ENCODE data around the gene NFKBIZ.

Gene NFKBIZ, protein sequence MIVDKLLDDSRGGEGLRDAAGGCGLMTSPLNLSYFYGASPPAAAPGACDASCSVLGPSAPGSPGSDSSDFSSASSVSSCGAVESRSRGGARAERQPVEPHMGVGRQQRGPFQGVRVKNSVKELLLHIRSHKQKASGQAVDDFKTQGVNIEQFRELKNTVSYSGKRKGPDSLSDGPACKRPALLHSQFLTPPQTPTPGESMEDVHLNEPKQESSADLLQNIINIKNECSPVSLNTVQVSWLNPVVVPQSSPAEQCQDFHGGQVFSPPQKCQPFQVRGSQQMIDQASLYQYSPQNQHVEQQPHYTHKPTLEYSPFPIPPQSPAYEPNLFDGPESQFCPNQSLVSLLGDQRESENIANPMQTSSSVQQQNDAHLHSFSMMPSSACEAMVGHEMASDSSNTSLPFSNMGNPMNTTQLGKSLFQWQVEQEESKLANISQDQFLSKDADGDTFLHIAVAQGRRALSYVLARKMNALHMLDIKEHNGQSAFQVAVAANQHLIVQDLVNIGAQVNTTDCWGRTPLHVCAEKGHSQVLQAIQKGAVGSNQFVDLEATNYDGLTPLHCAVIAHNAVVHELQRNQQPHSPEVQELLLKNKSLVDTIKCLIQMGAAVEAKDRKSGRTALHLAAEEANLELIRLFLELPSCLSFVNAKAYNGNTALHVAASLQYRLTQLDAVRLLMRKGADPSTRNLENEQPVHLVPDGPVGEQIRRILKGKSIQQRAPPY

GRCh38 chr3:101848754-101849713, at the start of gene NFKBIZ:
Gene NFKBIZ (plus strand): TSS chr3:101849514. CDS start chr3:101849629, 115 bp downstream.
- DNase-seq: peak; percentile 88

DNA sequence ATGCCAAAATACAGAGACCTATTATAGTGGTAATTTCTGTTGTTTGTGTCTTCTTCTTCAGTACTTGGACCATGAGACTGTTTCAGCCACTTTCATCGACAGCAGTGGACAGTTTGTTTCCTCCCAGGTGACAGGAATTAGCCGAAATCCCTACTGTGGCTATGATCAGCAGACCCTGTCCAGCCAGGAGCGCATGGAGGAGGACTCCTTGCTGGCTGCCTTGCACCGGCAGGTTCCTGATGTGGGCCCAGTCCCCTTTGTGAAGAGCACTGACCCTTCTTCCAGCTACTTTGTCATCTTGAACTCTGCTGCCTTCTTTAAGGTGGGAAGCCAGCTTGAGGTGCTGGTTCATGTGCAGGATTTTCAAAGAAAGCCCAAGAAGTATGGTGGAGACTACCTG, 48.1 kb upstream of the NFKBIZ start:
- DNase-seq: no peak

GRCh38 chr3:101802179-101802578, 47.1 kb upstream of the NFKBIZ start:
- DNase-seq: no peak

DNA sequence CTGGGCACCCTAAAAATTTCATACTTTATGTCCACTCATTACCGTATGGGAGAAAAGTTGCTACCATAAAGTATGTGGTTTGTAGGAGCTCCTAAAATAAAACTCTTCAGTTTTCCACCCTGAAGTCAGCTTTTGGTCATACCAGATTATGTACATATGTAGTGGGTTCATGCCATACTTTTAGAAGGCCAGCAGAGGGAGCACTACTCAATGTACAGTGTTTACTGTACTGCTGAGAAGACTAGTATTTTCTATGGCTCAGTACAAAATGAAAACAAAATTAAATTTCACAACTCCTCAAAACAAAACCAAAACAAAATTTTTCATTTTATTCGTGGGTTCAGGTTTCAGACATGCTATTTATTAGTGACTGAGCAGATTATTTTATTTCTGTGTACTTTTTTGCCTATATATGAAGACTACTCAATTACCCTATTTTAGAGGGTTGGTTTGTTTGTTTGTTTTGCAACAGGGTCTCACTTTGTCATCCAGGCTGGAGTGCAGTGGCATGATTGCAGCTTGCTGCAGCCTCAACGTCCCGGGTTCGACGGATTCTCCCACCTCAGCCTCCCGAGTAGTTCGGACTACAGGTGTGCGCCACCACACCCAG, 46.0 kb upstream of the NFKBIZ start:
- DNase-seq: no peak

DNA sequence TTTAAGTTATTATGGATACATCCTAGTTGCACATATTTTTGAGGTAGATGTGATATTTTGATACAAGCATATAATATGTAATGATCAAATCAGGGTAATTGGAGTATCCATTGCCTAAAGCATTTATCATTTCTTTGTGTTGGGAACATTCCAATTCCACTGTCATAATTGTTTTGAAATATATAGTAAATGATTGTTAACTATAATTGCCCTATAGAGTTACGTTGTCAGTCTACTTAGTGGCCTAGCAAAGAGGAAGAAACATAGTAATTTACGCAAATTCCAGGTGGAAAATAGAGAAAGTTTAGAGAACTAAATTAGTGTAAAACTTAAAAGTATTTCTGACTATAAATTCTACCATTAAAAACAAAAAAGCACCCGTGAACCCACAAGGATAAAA, 45.4 kb upstream of the NFKBIZ start:
- DNase-seq: no peak

- DNase-seq: no peak
Observed at GRCh38 chr3:101806491-101806890, 42.8 kb upstream of the NFKBIZ start.

GRCh38 chr3:101807888-101808287, 41.4 kb upstream of the NFKBIZ start:
- DNase-seq: no peak

DNA sequence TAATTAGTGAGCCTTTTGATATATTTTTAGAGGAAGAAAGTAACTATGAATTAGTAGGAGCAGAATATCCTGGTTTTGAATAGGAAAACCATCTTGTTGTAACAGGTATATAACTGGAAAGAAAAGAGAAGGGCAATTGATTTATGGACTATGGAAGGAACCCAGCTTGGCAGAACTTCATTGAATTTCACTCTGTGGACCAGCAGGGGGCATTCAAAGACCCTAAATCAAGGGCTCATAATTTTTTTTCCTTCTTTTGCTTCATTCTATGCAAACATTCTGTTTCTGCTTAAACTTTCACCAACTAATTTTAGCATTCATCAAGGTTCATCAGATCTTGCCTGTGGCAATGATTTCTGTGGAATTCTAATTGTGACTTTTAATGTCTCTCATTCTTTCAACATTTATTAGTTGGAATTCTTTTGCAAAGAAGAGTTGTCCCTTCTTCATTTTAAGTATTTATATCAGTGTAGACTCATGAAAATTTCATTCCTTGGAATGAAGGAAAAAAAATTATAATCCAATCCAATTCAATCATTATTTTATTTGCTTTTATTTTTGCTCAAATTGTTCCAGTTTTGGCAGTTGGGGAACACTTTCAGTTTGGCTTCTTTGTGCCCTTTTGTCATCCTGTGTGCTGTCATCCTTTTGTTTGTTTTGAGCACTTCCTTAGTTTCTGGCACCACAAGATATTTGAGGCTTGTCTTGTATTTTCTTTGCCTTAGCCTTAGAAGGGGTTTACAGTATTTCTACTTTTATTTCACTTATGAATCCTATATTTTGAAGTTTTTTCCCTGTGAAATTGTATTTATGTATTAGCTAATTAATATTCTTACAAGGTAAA, 39.9 kb upstream of the NFKBIZ start:
- DNase-seq: no peak

DNA sequence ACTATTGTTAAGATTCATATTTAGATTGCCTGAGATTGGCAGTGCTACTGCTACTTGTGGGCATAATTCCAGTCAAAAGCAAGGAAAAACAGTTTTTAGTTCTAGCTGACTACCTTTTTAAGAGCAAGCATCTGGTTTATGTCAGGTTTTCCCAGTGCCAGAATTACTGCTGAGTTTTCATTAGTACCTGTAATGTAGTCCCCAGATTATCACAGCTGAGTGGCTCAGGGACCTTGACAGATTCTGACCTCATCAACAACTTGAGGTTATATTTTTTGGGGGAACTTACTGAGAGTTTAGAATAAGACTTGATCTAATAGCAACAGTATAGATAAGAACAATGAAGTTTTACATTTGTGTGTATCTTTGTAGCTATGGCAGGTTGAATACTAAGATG, 39.3 kb upstream of the NFKBIZ start:
- no peak for DNase-seq

DNA sequence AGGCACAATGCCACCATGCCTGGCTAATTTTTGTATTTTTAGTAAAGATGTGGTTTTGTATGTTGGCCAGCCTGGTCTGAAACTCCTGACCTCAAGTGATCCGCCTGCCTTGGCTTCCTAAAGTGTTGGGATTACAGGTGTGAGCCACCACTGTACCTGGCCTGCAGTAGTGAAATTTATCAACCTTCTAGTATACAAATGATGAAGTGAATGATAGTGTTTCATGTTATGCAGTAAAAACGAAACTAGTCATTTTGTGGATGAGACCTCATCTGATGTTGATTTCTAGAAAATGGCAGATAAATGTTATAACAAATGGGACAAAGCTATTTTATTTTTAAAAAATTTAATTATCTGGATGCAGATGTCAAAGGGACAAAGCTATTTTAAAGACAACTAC, 37.4 kb upstream of the NFKBIZ start:
- no peak for DNase-seq

- no peak for DNase-seq
Observed at GRCh38 chr3:101812895-101813294, 36.4 kb upstream of the NFKBIZ start.

GRCh38 chr3:101813817-101814440, 35.4 kb upstream of the NFKBIZ start:
- DNase-seq: no peak

DNA sequence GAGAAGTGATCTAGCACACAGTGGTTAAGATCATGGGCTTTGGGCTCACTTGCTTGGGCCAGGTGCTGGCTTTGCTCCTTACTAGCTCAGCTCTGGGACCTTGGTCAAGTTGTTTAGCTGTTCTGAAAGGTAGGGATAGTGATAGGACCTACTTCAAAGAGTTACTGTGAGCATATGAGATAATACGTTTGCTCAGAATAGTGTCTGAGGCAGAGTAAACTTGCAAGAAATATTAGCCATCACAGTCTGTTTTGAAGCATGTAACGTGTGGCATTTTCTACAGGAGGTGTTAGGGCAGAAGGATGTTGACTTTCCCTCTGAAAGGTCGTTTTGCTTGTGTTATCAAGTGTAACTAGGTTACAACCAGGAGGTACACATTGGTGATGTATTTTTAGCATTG, 34.5 kb upstream of the NFKBIZ start:
- DNase-seq: no peak

DNA sequence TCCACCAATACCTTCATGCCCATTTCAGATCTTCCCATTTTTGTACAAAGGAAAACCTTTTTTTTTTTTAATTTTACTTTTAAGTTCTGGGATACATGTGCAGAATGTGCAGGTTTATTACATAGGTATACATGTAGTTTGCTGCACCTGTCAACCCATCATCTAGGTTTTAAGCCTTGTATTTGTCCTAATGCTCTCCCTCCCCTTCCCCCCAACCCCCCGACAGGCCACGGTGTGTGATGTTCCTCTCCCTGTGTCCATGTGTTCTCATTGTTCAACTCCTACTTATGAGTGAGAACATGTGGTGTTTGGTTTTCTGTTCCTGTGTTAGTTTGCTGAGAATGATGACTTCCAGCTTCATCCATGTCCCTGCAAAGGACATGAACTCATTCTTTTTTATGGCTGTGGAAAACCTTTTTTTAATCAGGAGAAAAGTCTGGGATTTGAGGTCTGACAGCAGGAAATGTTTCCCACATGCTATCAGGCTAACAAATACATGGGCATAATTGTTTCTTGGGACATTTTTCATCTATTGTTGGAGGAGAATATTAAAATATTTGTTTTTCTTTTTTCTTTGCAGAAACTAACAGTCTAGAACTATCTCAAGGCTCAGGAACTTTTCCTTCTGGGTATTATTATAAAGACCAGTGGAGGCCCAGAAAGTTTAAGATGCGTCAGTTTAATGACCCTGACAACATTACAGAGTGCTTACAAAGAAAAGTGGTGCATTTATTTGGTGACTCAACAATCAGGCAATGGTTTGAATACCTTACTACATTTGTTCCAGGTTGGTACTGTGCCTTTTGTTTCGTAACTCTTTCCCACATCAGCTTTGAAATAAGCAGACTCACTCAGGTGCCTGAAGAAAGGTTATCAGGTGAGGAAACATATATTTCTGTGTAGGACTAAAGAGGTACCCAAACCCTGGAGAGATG, 32.8 kb upstream of the NFKBIZ start:
- DNase-seq: no peak

DNA sequence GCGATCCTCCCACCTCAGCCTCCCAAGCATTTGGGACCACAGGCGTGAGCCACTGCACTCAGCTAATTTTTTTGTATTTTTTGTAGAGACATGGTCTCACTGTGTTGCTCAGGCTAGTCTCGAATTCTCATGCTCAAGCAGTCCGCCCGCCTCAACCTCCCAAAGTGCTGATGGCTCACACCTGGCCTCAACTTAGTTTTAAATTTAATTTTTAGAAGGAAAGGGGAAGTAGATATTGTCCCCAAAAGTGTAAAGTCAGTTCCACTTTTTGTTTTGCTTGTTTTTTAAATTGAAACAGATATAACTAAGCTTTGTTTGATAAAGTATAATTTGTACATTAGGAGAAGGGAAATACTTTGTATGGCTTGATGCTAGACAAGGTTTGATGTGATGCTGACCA, 31.3 kb upstream of the NFKBIZ start:
- no peak for DNase-seq

- no peak for DNase-seq
Observed at GRCh38 chr3:101819649-101820206, 29.6 kb upstream of the NFKBIZ start.

DNA sequence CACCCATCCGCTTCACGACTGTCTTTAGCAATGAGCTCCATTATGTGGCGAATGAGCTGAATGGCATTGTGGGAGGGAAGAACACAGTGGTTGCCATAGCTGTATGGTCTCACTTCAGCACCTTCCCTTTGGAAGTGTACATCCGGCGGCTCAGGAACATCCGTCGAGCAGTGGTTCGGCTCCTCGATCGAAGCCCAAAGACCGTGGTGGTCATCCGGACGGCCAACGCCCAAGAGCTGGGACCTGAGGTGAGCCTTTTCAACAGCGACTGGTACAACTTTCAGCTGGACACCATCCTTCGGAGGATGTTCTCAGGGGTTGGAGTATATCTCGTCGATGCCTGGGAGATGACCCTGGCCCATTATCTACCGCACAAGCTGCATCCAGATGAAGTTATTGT, 27.8 kb upstream of the NFKBIZ start:
- no peak for DNase-seq

DNA sequence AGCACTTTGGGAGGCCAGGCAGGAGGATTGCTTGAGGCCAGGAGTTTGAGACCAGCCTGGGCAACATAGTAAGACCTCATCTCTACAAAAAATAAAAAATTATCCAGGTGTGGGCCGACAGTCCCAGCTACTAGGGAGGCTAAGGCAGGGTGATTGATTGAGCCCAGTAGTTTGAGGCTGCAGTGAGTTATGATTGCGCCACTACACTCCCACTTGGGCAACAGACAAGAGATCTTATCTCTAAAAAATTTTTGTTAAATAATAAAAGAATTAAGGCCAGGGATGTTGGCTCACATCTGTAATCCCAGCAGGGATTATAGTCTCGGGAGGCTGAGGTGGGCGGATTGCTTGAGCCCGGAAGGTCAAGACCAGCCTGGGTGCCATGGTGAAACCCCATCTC, 25.8 kb upstream of the NFKBIZ start:
- no peak for DNase-seq

- no peak for DNase-seq
Observed at GRCh38 chr3:101824702-101825101, 24.6 kb upstream of the NFKBIZ start.

GRCh38 chr3:101825904-101826445, 23.3 kb upstream of the NFKBIZ start:
- no peak for DNase-seq
